ENCODE data around the gene TUBA3D.
"Not testable (repeated sequence)": the region's sequence is repeated elsewhere in the genome, so short reads cannot be mapped to it uniquely, and the experiment has no call there.

TUBA3D gene

DNA sequence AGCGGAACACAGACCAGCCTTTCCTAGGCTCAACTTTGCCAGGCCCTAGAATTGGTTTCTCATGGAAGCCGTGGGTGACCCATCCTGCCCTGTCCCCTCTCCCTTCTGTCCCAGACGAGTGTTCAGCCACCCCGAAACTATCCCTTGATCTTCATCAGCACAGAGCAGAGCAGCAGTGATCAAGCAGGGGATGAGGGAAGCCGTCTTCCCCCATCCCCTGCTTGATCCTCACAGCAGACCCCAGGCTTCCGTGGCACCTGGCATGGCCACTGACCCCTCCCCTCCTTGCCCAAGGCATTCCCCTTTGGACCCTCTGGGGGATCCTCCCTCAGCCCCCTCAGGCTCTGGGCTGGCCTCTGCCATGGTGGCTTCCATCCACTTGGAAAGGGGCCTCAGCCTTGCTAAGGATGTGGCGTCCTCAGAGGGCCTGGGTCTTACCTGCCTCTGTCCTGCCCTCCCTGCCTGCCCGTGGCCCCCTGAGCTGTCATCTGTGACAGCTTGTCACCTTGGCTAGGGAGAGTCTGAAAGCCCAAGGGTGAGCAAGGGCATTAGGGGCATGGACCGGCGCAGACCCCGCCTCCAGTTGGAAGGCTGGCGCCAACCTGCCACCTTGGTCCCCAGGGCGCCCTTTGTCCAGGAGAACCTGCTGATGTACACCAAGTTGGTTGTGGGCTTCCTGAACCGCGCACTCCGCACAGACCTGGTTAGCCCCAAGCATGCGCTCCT is 41.4 kb downstream of the TUBA3D start:
- H3K4me1 ChIP-seq (ENCODE audit: control insufficient read depth, insufficient read depth, low read length) = no peaks in the 10 kb centered on the region
- H3K9me3 ChIP-seq (ENCODE audit: control insufficient read depth in 2 of 2, low read length in 2 of 2) = no peaks in the 10 kb centered on the region
- H3K9ac ChIP-seq (ENCODE audit: low read length in 2 of 2) = no peak overlapping the region
- H3K27ac ChIP-seq (ENCODE audit: low read length) = no peak overlapping the region
- H3K4me3 ChIP-seq (ENCODE audit: low read length in 2 of 2) = no peak overlapping the region
- no peaks in the 10 kb centered on the region for H3K27me3 ChIP-seq (ENCODE audit: control insufficient read depth in 1 of 2, insufficient read depth in 2 of 2, low read length in 2 of 2)
- H3K36me3 ChIP-seq (ENCODE audit: control insufficient read depth in 2 of 2, insufficient read depth in 2 of 2, low read length in 2 of 2) = peaks cover 5 to 15% of the 10 kb centered on the region in 2 donors

DNA sequence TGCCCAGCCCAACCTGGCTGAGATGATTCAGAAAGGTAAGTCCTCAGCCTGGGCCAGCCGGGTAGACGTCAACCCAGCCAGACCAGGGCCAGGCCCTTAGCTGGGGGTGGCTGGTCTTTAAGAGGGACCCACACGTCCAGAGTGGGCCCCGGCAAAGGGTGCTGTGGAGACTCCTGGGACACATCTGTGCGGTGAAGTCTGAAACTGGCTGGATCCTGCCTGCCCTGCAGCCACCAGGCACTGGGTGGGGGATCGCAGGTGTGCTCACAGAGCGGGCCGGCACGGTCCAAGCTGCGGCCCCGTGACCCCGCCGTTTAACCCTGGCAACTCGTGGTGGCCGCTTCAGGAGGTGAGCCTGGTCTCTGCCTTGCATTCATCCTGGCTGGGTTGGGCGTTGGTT is 41.9 kb downstream of the TUBA3D start:
- H3K36me3 ChIP-seq (ENCODE audit: control insufficient read depth in 2 of 2, insufficient read depth in 2 of 2, low read length in 2 of 2) = peaks cover 5 to 15% of the 10 kb centered on the region in 2 donors
- H3K27ac ChIP-seq (ENCODE audit: low read length); H3K27me3 ChIP-seq (ENCODE audit: control insufficient read depth in 1 of 2, insufficient read depth in 2 of 2, low read length in 2 of 2); H3K9ac ChIP-seq (ENCODE audit: low read length in 2 of 2); H3K4me1 ChIP-seq (ENCODE audit: control insufficient read depth, insufficient read depth, low read length); H3K4me3 ChIP-seq (ENCODE audit: low read length in 2 of 2); H3K9me3 ChIP-seq (ENCODE audit: control insufficient read depth in 2 of 2, low read length in 2 of 2): not testable (repeated sequence)

DNA sequence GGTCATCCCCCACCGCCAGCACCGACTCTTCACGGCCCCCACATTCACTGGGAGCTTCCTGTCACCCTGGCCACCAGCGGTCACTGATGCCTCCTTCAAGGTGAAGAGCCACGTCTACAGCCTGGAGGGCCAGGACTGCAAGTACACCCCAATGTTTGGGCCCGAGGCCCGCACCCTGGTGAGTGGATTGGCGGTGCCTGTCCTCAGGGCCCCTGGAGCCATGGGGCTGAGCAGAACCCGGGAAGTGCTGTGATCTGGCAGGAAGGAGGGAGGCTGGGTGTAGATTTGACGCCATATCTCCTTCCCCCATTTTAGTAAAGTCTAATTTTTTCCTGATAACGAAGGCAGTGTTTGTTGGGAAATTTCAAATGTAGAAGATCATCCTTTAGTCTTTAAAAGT is 42.6 kb downstream of the TUBA3D start:
- peaks cover 5 to 15% of the 10 kb centered on the region in 2 donors for H3K36me3 ChIP-seq (ENCODE audit: control insufficient read depth in 2 of 2, insufficient read depth in 2 of 2, low read length in 2 of 2)
- not testable (repeated sequence) for H3K4me1 ChIP-seq (ENCODE audit: control insufficient read depth, insufficient read depth, low read length); H3K9ac ChIP-seq (ENCODE audit: low read length in 2 of 2); H3K27me3 ChIP-seq (ENCODE audit: control insufficient read depth in 1 of 2, insufficient read depth in 2 of 2, low read length in 2 of 2); H3K9me3 ChIP-seq (ENCODE audit: control insufficient read depth in 2 of 2, low read length in 2 of 2); H3K27ac ChIP-seq (ENCODE audit: low read length); H3K4me3 ChIP-seq (ENCODE audit: low read length in 2 of 2)

DNA sequence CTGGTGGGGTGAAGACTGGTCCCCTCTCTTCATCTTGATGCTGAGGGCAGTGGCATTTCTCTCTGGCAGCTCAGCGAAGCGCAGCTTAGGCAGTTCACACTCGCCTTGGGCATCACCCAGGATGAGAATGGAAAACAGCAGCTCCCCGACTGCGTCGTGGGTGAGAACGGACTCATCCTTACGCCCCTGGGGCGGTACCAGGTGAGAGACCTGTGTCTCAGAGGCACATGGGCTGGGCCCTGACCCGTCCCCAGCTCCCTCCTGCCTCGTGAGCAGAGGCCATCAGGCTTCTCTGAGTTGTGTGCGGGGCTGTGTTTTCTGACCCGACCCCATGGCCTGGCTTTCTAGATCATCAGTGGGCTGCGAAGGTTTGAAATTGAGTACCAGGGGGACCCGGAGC is 43.5 kb downstream of the TUBA3D start:
- peaks cover 5 to 15% of the 10 kb centered on the region in 2 donors for H3K36me3 ChIP-seq (ENCODE audit: control insufficient read depth in 2 of 2, insufficient read depth in 2 of 2, low read length in 2 of 2)
- H3K9me3 ChIP-seq (ENCODE audit: control insufficient read depth in 2 of 2, low read length in 2 of 2) = no peaks in the 10 kb centered on the region
- H3K4me1 ChIP-seq (ENCODE audit: control insufficient read depth, insufficient read depth, low read length) = peaks cover 2% of the 10 kb centered on the region
- H3K9ac ChIP-seq (ENCODE audit: low read length in 2 of 2) = no peak overlapping the region
- H3K4me3 ChIP-seq (ENCODE audit: low read length in 2 of 2) = no peak overlapping the region
- no peaks in the 10 kb centered on the region for H3K27me3 ChIP-seq (ENCODE audit: control insufficient read depth in 1 of 2, insufficient read depth in 2 of 2, low read length in 2 of 2)
- H3K27ac ChIP-seq (ENCODE audit: low read length) = no peak overlapping the region

DNA sequence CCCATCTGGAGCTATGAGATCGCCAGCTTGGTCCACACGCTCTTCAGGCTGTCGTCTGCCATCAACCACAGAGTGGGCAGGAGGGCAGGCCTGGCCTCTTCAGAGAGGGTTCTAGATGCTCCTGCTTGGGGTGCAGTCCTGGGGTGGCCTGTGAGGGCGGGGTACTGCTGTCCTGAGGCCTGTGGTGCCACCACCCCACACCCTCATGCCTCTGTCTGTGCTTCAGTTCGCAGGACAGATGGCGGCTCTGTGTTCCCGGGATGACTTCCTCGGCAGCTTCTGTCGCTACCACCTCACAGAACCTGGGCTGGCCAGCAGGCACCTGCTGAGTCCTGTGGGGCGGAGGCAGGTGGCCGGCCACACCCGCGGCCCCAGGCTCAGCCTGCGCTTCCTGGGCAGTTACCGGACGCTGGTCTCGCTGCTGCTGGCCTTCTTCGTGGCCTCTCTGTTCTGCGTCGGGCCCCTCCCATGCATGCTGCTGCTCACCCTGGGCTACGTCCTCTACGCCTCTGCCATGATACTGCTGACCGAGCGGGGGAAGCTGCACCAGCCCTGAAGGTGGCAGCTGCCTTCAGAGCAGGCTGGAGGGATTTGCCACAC is 44.1 kb downstream of the TUBA3D start:
- H3K27ac ChIP-seq (ENCODE audit: low read length); H3K9me3 ChIP-seq (ENCODE audit: control insufficient read depth in 2 of 2, low read length in 2 of 2); H3K27me3 ChIP-seq (ENCODE audit: control insufficient read depth in 1 of 2, insufficient read depth in 2 of 2, low read length in 2 of 2); H3K4me1 ChIP-seq (ENCODE audit: control insufficient read depth, insufficient read depth, low read length); H3K4me3 ChIP-seq (ENCODE audit: low read length in 2 of 2); H3K9ac ChIP-seq (ENCODE audit: low read length in 2 of 2): not testable (repeated sequence)
- peaks cover 5 to 15% of the 10 kb centered on the region in 2 donors for H3K36me3 ChIP-seq (ENCODE audit: control insufficient read depth in 2 of 2, insufficient read depth in 2 of 2, low read length in 2 of 2)

DNA sequence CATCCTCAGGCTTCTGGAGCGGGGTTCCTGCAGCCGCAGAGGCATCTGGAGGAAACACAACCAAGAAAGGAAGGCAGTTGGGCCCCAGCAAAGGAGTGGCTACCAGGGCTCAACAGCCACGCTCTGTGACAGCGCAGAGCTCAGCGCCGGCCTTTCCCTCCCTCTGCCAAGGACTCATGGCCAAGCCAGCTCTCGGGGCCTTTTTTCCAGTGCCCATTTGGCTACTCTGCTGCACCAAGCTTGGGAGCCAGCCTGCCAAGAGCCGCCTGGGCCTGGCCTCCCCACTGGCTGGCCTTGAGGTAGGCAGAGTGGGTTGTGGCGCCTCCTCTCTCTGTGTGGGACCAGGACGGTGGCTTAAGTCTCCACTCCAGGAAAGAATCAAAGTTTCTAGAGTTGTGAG is 44.6 kb downstream of the TUBA3D start:
- Histone ChIP-seq H3K27me3 (ENCODE audit: control insufficient read depth in 1 of 2, insufficient read depth in 2 of 2, low read length in 2 of 2) (no peaks in the 10 kb centered on the region), H3K36me3 (ENCODE audit: control insufficient read depth in 2 of 2, insufficient read depth in 2 of 2, low read length in 2 of 2) (peaks cover 5 to 15% of the 10 kb centered on the region in 2 donors), H3K27ac (ENCODE audit: low read length) (no peak overlapping the region)

DNA sequence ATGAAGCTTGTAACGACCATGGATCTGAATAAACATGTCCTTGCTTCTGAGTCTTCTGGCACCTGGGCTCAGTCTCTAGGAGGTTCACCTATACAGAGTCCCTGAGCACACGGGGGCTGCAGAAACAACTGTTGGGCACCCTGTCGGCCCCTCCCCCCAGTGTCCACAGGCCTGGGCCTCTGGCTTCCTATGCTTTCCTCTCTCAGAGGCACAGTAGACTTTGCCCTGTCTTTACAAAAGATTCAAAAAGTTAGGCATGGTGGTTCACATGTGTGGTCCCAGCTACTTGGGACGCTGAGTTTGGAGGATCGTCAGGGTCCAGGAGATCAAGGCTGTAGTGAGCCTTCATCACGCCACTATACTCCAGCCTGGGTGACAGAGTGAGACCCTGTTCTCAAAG is 45.6 kb downstream of the TUBA3D start:
- H3K27me3 ChIP-seq (ENCODE audit: control insufficient read depth in 1 of 2, insufficient read depth in 2 of 2, low read length in 2 of 2); H3K9ac ChIP-seq (ENCODE audit: low read length in 2 of 2); H3K9me3 ChIP-seq (ENCODE audit: control insufficient read depth in 2 of 2, low read length in 2 of 2); H3K27ac ChIP-seq (ENCODE audit: low read length); H3K4me1 ChIP-seq (ENCODE audit: control insufficient read depth, insufficient read depth, low read length); H3K4me3 ChIP-seq (ENCODE audit: low read length in 2 of 2): not testable (repeated sequence)
- peaks cover 5 to 12% of the 10 kb centered on the region in 2 donors for H3K36me3 ChIP-seq (ENCODE audit: control insufficient read depth in 2 of 2, insufficient read depth in 2 of 2, low read length in 2 of 2)

More for the DNA sequence above, 44.6 kb downstream of the TUBA3D start:
- no peak overlapping the region for H3K9ac ChIP-seq (ENCODE audit: low read length in 2 of 2)
- H3K4me1 ChIP-seq (ENCODE audit: control insufficient read depth, insufficient read depth, low read length) = peaks cover 2% of the 10 kb centered on the region
- H3K4me3 ChIP-seq (ENCODE audit: low read length in 2 of 2) = no peak overlapping the region
- H3K9me3 ChIP-seq (ENCODE audit: control insufficient read depth in 2 of 2, low read length in 2 of 2) = no peaks in the 10 kb centered on the region

DNA sequence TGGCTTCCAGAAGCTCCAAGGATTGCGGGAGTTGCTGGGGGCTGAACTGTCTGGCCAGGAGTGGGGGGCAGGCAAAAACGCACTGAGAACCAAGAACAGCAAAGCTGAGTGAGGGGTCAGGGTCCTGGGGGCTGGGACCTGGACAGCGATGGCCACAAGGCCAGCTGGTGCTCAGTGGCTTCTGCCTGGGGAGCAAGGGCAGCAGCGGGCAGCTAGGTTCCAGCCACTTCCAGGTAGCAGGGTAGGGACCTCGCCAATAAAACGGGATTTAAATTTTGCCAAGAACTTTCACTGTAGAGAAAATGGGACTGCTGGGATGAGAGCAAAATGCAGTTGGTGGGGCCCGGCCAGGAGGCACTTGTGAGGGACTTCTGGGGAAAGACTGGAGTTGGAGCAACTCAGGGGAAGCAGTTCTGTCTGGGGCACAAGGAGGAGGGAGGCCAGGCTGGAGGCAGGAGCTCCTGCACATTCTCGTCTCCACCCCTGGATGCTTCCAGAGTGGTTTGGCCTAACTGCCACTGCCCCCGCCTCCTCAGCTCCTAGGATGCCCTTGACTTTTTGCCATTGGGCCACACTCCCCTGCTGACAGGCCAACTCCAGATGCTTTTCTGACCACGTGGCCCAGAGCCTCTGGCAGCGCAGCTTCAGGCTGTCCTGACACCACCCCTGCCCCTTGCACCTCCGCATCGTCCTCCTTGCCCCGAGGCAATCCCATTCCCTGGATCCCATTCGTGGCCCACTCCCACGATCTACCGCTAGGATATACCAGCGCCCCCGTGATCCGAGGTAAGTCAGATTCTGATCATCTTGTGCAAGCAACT is 46.3 kb downstream of the TUBA3D start:
- H3K36me3 ChIP-seq (ENCODE audit: control insufficient read depth in 2 of 2, insufficient read depth in 2 of 2, low read length in 2 of 2) = peaks cover 5 to 12% of the 10 kb centered on the region in 2 donors
- peaks cover 2% of the 10 kb centered on the region for H3K4me1 ChIP-seq (ENCODE audit: control insufficient read depth, insufficient read depth, low read length)
- no peak overlapping the region for H3K4me3 ChIP-seq (ENCODE audit: low read length in 2 of 2)
- H3K27ac ChIP-seq (ENCODE audit: low read length) = no peak overlapping the region
- no peaks in the 10 kb centered on the region for H3K27me3 ChIP-seq (ENCODE audit: control insufficient read depth in 1 of 2, insufficient read depth in 2 of 2, low read length in 2 of 2)
- H3K9me3 ChIP-seq (ENCODE audit: control insufficient read depth in 2 of 2, low read length in 2 of 2) = no peaks in the 10 kb centered on the region
- no peak overlapping the region for H3K9ac ChIP-seq (ENCODE audit: low read length in 2 of 2)

DNA sequence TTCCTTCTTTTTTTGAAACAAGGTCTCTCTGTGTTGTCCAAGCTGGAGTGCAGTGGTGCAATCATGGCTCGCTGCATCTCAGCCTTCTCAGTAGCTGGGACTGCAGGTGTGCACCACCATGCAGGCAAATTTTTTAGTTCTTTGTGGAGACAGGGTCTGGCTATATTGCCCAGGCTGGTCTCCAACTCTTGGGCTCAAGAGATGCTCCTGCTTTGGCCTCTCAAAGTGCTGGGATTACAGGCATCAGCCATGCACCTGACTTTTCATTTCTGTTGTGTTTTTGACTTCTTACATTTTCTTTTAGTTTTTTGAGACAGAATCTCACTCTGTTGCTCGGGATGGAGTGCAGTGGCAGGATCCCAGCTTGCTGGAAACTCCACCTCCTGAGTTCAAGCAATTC is 49.3 kb downstream of the TUBA3D start:
- not testable (repeated sequence) for H3K27ac ChIP-seq (ENCODE audit: low read length); H3K36me3 ChIP-seq (ENCODE audit: control insufficient read depth in 2 of 2, insufficient read depth in 2 of 2, low read length in 2 of 2); H3K9ac ChIP-seq (ENCODE audit: low read length in 2 of 2); H3K4me3 ChIP-seq (ENCODE audit: low read length in 2 of 2); H3K9me3 ChIP-seq (ENCODE audit: control insufficient read depth in 2 of 2, low read length in 2 of 2); H3K4me1 ChIP-seq (ENCODE audit: control insufficient read depth, insufficient read depth, low read length); H3K27me3 ChIP-seq (ENCODE audit: control insufficient read depth in 1 of 2, insufficient read depth in 2 of 2, low read length in 2 of 2)

DNA sequence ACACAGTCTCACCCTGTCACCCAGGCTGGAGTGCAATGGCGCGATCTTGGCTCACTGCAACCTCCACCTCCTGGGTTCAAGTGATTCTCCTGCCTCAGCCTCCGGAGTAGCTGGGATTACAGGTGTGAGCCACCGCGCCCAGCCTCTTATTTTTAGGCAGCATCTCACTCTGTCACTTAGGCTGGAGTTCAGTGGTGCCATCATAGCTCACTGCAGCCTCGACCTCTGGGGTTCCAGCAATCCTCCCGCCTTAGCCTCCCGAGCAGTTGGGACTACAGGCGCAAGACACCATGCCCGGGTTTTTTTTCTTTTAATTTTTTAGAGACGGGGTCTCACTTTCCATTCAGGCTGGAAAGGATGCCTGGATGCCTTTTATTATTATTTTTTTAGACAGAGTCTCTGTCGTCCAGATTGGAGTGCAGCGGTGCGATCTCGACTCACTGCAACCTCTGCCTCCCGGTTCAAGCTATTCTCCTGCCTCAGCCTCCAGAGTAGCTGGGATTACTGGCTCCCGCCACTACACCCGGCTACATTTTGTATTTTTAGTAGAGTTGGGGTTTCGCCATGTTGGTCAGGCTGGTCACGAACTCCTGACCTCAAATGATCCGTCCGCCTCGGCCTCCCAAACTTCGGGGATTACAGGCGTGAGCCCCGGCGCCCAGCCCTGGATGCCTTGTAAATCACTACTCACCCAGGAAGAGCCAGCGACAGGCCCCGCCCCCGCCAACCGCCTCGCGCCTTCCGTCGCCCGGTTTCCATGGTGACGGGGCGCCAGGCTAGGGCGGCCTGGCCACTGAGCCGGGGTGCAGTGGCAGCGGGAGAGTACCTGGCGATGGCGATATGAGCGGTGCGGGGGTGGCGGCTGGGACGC is 51.4 kb downstream of the TUBA3D start, which contains the start of gene CCDC74A:
Gene CCDC74A, plus strand, starts transcription at position 758 of the 871 bp plus-strand sequence. Its CDS starts 83 bp downstream, at position 841.
- H3K4me3 ChIP-seq (ENCODE audit: low read length in 2 of 2) = peak within 1 kb of the TSS in 1 of 2 donors; percentile 62
- H3K4me1 ChIP-seq (ENCODE audit: control insufficient read depth, insufficient read depth, low read length); H3K9me3 ChIP-seq (ENCODE audit: control insufficient read depth in 2 of 2, low read length in 2 of 2); H3K27ac ChIP-seq (ENCODE audit: low read length); H3K36me3 ChIP-seq (ENCODE audit: control insufficient read depth in 2 of 2, insufficient read depth in 2 of 2, low read length in 2 of 2); H3K9ac ChIP-seq (ENCODE audit: low read length in 2 of 2); H3K27me3 ChIP-seq (ENCODE audit: control insufficient read depth in 1 of 2, insufficient read depth in 2 of 2, low read length in 2 of 2): not testable (repeated sequence)
